Neuronal stem cell (in vitro differentiated cells): ENCODE measurements around the gene MASP2.

Experiments
- DNase-seq: peaks from one replicate; pipeline ENCODE4 v3.0.0-alpha.2; 2013; ENCODE audit warnings: low spot score
- H2AFZ ChIP-seq: one replicate; pipeline ENCODE4 v1.6.1; 2013; ENCODE audit warnings: mild to moderate bottlenecking, low read length, inconsistent platforms
- H2AK5ac ChIP-seq: 2 replicates; pipeline ENCODE4 v1.6.1; 2013; ENCODE audit warnings: low read depth, mild to moderate bottlenecking, inconsistent platforms, low read length, moderate library complexity, mixed read lengths
- H2BK120ac ChIP-seq: 2 replicates; pipeline ENCODE4 v1.6.1; 2013; ENCODE audit warnings: low read depth, mild to moderate bottlenecking, inconsistent platforms, low read length, moderate library complexity, mixed read lengths
- H2BK12ac ChIP-seq: one replicate; pipeline ENCODE4 v1.6.1; 2013; ENCODE audit warnings: low read length, inconsistent platforms
- H2BK15ac ChIP-seq: 2 replicates; pipeline ENCODE4 v1.6.1; 2013; ENCODE audit warnings: mild to moderate bottlenecking, low read length, inconsistent platforms, mixed read lengths
- H2BK5ac ChIP-seq: one replicate; pipeline ENCODE4 v1.6.1; 2013; ENCODE audit warnings: inconsistent platforms, mild to moderate bottlenecking, low read length, moderate library complexity
- H3K14ac ChIP-seq: one replicate; pipeline ENCODE4 v1.6.1; 2013; ENCODE audit warnings: low read length, inconsistent platforms
- H3K18ac ChIP-seq: 2 replicates; pipeline ENCODE4 v1.6.1; 2013; ENCODE audit warnings: low read length, inconsistent platforms
- H3K23ac ChIP-seq: 2 replicates; pipeline ENCODE4 v1.6.1; 2013; ENCODE audit warnings: low read depth, mild to moderate bottlenecking, mixed read lengths, low read length, inconsistent platforms; ENCODE audit not compliant: poor library complexity
- H3K27ac ChIP-seq: replicated peaks from 3 replicates; pipeline ENCODE4 v1.5.1; 2013; ENCODE audit warnings: low read length, inconsistent platforms
- H3K27me3 ChIP-seq, 3 experiments: 2 replicates each; pipeline ENCODE4 v1.6.1; 2013; ENCODE audit warnings: low read length in 3 of 3, mild to moderate bottlenecking in 2 of 3, inconsistent platforms in 1 of 3, low read depth in 1 of 3, mixed read lengths in 1 of 3, moderate library complexity in 1 of 3; ENCODE audit not compliant: control insufficient read depth in 3 of 3, insufficient read depth in 3 of 3
- H3K36me3 ChIP-seq, 2 donors: replicated peaks in 1 of 2; 2 replicates each; pipeline ENCODE4 v1.6.1; 2013; ENCODE audit warnings: low read length in 2 of 2; ENCODE audit not compliant: control insufficient read depth in 2 of 2, insufficient read depth in 2 of 2
- H3K4ac ChIP-seq: 2 replicates; pipeline ENCODE4 v1.6.1; 2013; ENCODE audit warnings: inconsistent platforms, mild to moderate bottlenecking, low read length, moderate library complexity
- H3K4me1 ChIP-seq, 2 donors: 1 replicate in 1 of 2; 2 replicates in 1 of 2; pipeline ENCODE4 v1.6.1; 2013; ENCODE audit warnings: low read length in 2 of 2, low read depth in 1 of 2; ENCODE audit not compliant: control insufficient read depth in 2 of 2, insufficient read depth in 1 of 2
- H3K4me2 ChIP-seq: one replicate; pipeline ENCODE4 v1.6.1; 2013; ENCODE audit warnings: mild to moderate bottlenecking, low read length, inconsistent platforms; ENCODE audit not compliant: insufficient read depth, poor library complexity, severe bottlenecking
- H3K4me3 ChIP-seq, 2 donors: 2 replicates each; pipeline ENCODE4 v1.5.1; 2013; ENCODE audit warnings: low read length in 2 of 2, mild to moderate bottlenecking in 2 of 2, inconsistent platforms in 1 of 2, moderate library complexity in 1 of 2
- H3K79me1 ChIP-seq: one replicate; pipeline ENCODE4 v1.6.1; 2013; ENCODE audit warnings: low read depth, mild to moderate bottlenecking, inconsistent platforms, low read length, moderate library complexity
- H3K9ac ChIP-seq: one replicate; pipeline ENCODE4 v1.6.1; 2013; ENCODE audit warnings: mild to moderate bottlenecking, low read depth, low read length, inconsistent platforms; ENCODE audit not compliant: poor library complexity
- H3K9me3 ChIP-seq, 2 donors: replicated peaks in 1 of 2; 2 replicates each; pipeline versions ENCODE3 to v1.6.1; 2013; ENCODE audit warnings: low read length in 2 of 2, mild to moderate bottlenecking in 2 of 2, inconsistent platforms in 1 of 2, low read depth in 1 of 2, mixed read lengths in 1 of 2, moderate library complexity in 1 of 2; ENCODE audit not compliant: control insufficient read depth in 2 of 2, insufficient read depth in 1 of 2
- H4K8ac ChIP-seq: one replicate; pipeline ENCODE4 v1.6.1; 2013; ENCODE audit warnings: low read depth, mild to moderate bottlenecking, inconsistent platforms, low read length, moderate library complexity
- H4K91ac ChIP-seq: one replicate; pipeline ENCODE4 v1.6.1; 2013; ENCODE audit warnings: low read length, low read depth, mild to moderate bottlenecking, inconsistent platforms; ENCODE audit not compliant: poor library complexity
- WGBS, 2 donors: extraction: QIAGEN DNeasy Blood & Tissue Kit; methylation state at CpG; one replicate each; pipeline ENCODE4 v1.1.7; 2013; ENCODE audit warnings: missing lambda C conversion rate in 2 of 2, mixed read lengths in 1 of 2; ENCODE audit not compliant: insufficient read length in 2 of 2, insufficient replicate concordance in 1 of 2; ENCODE audit errors: extremely low coverage in 2 of 2; 5-methylcytosine and 5-hydroxymethylcytosine counted together

MASP2 gene

GRCh38 chr1:11068600-11069473, 21.8 kb upstream of the MASP2 start:
- no peak overlapping the region for H2AK5ac ChIP-seq
- no peak overlapping the region for H3K27ac ChIP-seq
- H4K8ac ChIP-seq: no peak overlapping the region
- no peak overlapping the region for H3K4me3 ChIP-seq
- H3K4ac ChIP-seq: no peak overlapping the region
- no peak overlapping the region for H2BK120ac ChIP-seq
- H3K18ac ChIP-seq: no peak overlapping the region
- peaks cover 0 to 5% of the 10 kb centered on the region in 2 donors for H3K9me3 ChIP-seq
- no peaks in the 10 kb centered on the region for H3K27me3 ChIP-seq
- no peaks in the 10 kb centered on the region for H3K79me1 ChIP-seq
- no peak overlapping the region for H2BK15ac ChIP-seq
- no peak overlapping the region for H3K4me2 ChIP-seq
- no peak overlapping the region for H3K9ac ChIP-seq
- H2AFZ ChIP-seq: no peak overlapping the region
- H3K14ac ChIP-seq: no peak overlapping the region
- H3K23ac ChIP-seq: no peak overlapping the region
- H3K4me1 ChIP-seq: no peaks in the 10 kb centered on the region
- WGBS, 2 donors: no CpG with 5 or more reads among the region's 17 CpGs
- no peak overlapping the region for H2BK12ac ChIP-seq
- no peak overlapping the region for H4K91ac ChIP-seq
- no peak overlapping the region for H2BK5ac ChIP-seq
- DNase-seq: no peak
- peaks cover 56 to 91% of the 10 kb centered on the region in 2 donors for H3K36me3 ChIP-seq

GRCh38 chr1:11067716-11068599, 20.9 kb upstream of the MASP2 start:
- no peak overlapping the region for H3K4ac ChIP-seq
- no peak overlapping the region for H3K14ac ChIP-seq
- peaks cover 55 to 93% of the 10 kb centered on the region in 2 donors for H3K36me3 ChIP-seq
- no peak overlapping the region for H2BK15ac ChIP-seq
- peaks cover 0 to 5% of the 10 kb centered on the region in 2 donors for H3K9me3 ChIP-seq
- H4K8ac ChIP-seq: no peak overlapping the region
- H3K9ac ChIP-seq: no peak overlapping the region
- no peak overlapping the region for H2BK5ac ChIP-seq
- H3K23ac ChIP-seq: no peak overlapping the region
- no peak overlapping the region for H2BK12ac ChIP-seq
- no peaks in the 10 kb centered on the region for H3K27me3 ChIP-seq
- no peak overlapping the region for H3K18ac ChIP-seq
- no peaks in the 10 kb centered on the region for H3K4me1 ChIP-seq
- H4K91ac ChIP-seq: no peak overlapping the region
- H3K27ac ChIP-seq: no peak overlapping the region
- H2BK120ac ChIP-seq: no peak overlapping the region
- no peak overlapping the region for H3K4me3 ChIP-seq
- no peak overlapping the region for H2AFZ ChIP-seq
- no peak for DNase-seq
- no peaks in the 10 kb centered on the region for H3K79me1 ChIP-seq
- no CpG with 5 or more reads among the region's 18 CpGs for WGBS, 2 donors
- H3K4me2 ChIP-seq: no peak overlapping the region
- no peak overlapping the region for H2AK5ac ChIP-seq

- H2BK12ac ChIP-seq: no peak overlapping the region
- DNase-seq: no peak
- H2BK15ac ChIP-seq: no peak overlapping the region
- H3K18ac ChIP-seq: no peak overlapping the region
- no peaks in the 10 kb centered on the region for H3K79me1 ChIP-seq
- no peak overlapping the region for H3K27ac ChIP-seq
- H2AFZ ChIP-seq: no peak overlapping the region
- H2BK5ac ChIP-seq: no peak overlapping the region
- no peak overlapping the region for H4K91ac ChIP-seq
- no CpG with 5 or more reads among the region's 1 CpG for WGBS, 2 donors
- H4K8ac ChIP-seq: no peak overlapping the region
- H3K23ac ChIP-seq: no peak overlapping the region
- peaks cover 0 to 5% of the 10 kb centered on the region in 2 donors for H3K9me3 ChIP-seq
- H3K4me2 ChIP-seq: no peak overlapping the region
- no peak overlapping the region for H3K14ac ChIP-seq
- no peak overlapping the region for H3K4ac ChIP-seq
- peaks cover 37 to 79% of the 10 kb centered on the region in 2 donors for H3K36me3 ChIP-seq
- H2AK5ac ChIP-seq: no peak overlapping the region
- peaks cover 2 to 4% of the 10 kb centered on the region in 2 donors for H3K4me1 ChIP-seq
- no peaks in the 10 kb centered on the region for H3K27me3 ChIP-seq
- no peak overlapping the region for H3K9ac ChIP-seq
- no peak overlapping the region for H2BK120ac ChIP-seq
- H3K4me3 ChIP-seq: no peak overlapping the region
Observed at GRCh38 chr1:11065796-11066195, 18.8 kb upstream of the MASP2 start.

GRCh38 chr1:11064942-11065341, 17.9 kb upstream of the MASP2 start:
- no peak for DNase-seq
- Histone ChIP-seq H3K4me3 (no peak overlapping the region), H3K4ac (no peak overlapping the region), H3K4me2 (no peak overlapping the region), H3K27me3 (no peaks in the 10 kb centered on the region), H3K9ac (no peak overlapping the region), H2BK5ac (no peak overlapping the region), H2BK12ac (no peak overlapping the region), H2BK15ac (no peak overlapping the region), H3K18ac (no peak overlapping the region), H3K36me3 (peaks cover 32 to 70% of the 10 kb centered on the region in 2 donors), H4K8ac (no peak overlapping the region), H3K14ac (no peak overlapping the region), H2AFZ (no peak overlapping the region), H3K4me1 (peaks cover 3 to 4% of the 10 kb centered on the region in 2 donors), H3K9me3 (peaks cover 0 to 5% of the 10 kb centered on the region in 2 donors), H4K91ac (no peak overlapping the region), H3K79me1 (no peaks in the 10 kb centered on the region), H3K23ac (no peak overlapping the region), H2AK5ac (no peak overlapping the region), H2BK120ac (no peak overlapping the region), H3K27ac (no peak overlapping the region)
- WGBS, 2 donors: no CpG with 5 or more reads among the region's 3 CpGs
